ENCODE measurements around the gene SMOC2. TPM values are rescaled to one million over a fixed set of nuclear protein-coding genes. Genes with fewer than 3 reads are reported as not detected.
A peak's percentile ranks its signal among the peaks of the same experiment; 100 is the strongest.

The SMOC2 gene
- 10 to 100 TPM in 3 of 4 donors, 1 to 10 TPM in 1; 9.0 to 25.7 (median 15.2) TPM for total RNA-seq

DNA sequence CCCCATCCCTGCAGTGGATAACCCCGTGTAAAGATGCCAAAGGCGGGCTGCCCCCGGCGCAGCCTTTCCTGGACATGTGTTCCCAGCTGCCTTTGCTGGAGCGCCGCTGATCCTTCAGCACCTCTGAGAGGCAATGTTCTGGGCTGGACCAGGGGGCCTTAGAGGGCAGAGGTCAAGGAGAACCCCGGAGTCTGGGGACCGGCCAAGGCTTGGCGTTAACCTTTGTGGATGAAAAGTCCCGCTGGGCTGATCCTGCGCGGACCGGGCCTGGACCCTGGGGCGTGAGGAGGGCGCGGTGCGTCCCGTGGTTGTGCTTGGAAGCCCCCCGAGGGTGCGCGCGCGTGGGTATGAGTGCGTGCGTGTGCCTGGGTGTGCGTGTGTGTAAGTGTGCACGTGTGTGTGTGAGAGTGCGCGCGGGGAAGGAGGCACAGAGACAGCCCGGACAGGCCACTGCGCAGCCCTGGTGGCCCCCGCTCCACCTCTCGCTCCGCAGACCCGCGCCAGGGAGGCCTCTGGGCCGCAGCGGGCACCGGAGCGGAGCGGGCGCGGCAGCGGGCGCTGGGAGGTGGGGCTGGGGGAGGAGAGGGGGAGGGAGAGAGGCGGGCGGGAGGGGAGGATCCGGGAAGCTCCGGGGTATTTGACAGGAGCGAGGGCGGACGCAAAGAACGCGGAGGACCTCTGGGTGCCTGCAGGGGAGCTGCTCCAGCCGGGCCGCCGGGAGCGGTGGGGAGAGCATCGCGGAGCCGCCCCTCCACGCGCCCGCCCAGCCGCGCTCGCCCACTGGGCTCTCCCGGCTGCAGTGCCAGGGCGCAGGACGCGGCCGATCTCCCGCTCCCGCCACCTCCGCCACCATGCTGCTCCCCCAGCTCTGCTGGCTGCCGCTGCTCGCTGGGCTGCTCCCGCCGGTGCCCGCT lies at the start of gene SMOC2:
Gene SMOC2, plus strand, starts transcription at position 665 of the 914 bp plus-strand sequence. Its CDS starts 187 bp downstream, at position 852.
- H3K36me3 ChIP-seq, result no peaks in the 10 kb centered on the region
- DNase-seq, result peak; percentile 58 to 60
- peaks cover 12 to 25% of the 10 kb centered on the region in 2 donors for H3K4me1 ChIP-seq
- peak within 1 kb of the TSS in 1 of 3 donors; percentile 67 for H3K27ac ChIP-seq
- H3K4me3 ChIP-seq (replicated peaks in 1 of 3), result peak within 1 kb of the TSS in 2 of 3 donors; percentile 23 to 67
- no peaks in the 10 kb centered on the region for H3K27me3 ChIP-seq
- TF ChIP-seq, protein P1, sequence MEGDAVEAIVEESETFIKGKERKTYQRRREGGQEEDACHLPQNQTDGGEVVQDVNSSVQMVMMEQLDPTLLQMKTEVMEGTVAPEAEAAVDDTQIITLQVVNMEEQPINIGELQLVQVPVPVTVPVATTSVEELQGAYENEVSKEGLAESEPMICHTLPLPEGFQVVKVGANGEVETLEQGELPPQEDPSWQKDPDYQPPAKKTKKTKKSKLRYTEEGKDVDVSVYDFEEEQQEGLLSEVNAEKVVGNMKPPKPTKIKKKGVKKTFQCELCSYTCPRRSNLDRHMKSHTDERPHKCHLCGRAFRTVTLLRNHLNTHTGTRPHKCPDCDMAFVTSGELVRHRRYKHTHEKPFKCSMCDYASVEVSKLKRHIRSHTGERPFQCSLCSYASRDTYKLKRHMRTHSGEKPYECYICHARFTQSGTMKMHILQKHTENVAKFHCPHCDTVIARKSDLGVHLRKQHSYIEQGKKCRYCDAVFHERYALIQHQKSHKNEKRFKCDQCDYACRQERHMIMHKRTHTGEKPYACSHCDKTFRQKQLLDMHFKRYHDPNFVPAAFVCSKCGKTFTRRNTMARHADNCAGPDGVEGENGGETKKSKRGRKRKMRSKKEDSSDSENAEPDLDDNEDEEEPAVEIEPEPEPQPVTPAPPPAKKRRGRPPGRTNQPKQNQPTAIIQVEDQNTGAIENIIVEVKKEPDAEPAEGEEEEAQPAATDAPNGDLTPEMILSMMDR (IDR thresholded peaks at IDR 0.05), result peak in 2 of 6 experiments; percentile 8 to 12
- TF ChIP-seq POLR2A (IDR thresholded peaks at IDR 0.05), result peak in 1 of 2 donors; percentile 27
- intact Hi-C loops (cut with DNase I), result no loop called here
- no peaks in the 10 kb centered on the region for H3K9me3 ChIP-seq
- WGBS, 2 donors, result 15 to 21% methylated on average over 18 of the region's 81 CpGs

GRCh38 chr6:168393126-168393870 lies 47.7 kb upstream of the SMOC2 start:
- Histone ChIP-seq H3K36me3 (no peaks in the 10 kb centered on the region), H3K27me3 (no peaks in the 10 kb centered on the region), H3K9me3 (no peaks in the 10 kb centered on the region), H3K4me1 (peaks cover 7 to 14% of the 10 kb centered on the region in 2 donors), H3K27ac (no peak overlapping the region), H3K4me3 (replicated peaks in 1 of 3) (no peak overlapping the region)
- TF ChIP-seq, protein P1 (IDR thresholded peaks at IDR 0.05), result no peak
- TF ChIP-seq POLR2A (IDR thresholded peaks at IDR 0.05), result no peak
- WGBS, 2 donors, result 84 to 85% methylated on average over 15 to 22 of the region's 23 CpGs
- peak; percentile 53 to 66 for DNase-seq
- intact Hi-C loops (cut with DNase I), result no loop called here

GRCh38 chr6:168394606-168395005 lies 46.4 kb upstream of the SMOC2 start:
- H3K36me3 ChIP-seq, result no peaks in the 10 kb centered on the region
- 78 to 88% methylated on average over 10 to 12 of the region's 12 CpGs for WGBS, 2 donors
- no peak for TF ChIP-seq POLR2A (IDR thresholded peaks at IDR 0.05)
- TF ChIP-seq, protein P1 (IDR thresholded peaks at IDR 0.05), result no peak
- no peak overlapping the region for H3K27ac ChIP-seq
- H3K27me3 ChIP-seq, result no peaks in the 10 kb centered on the region
- DNase-seq, result no peak
- intact Hi-C loops (cut with DNase I), result no loop called here
- no peak overlapping the region for H3K4me3 ChIP-seq (replicated peaks in 1 of 3)
- no peaks in the 10 kb centered on the region for H3K9me3 ChIP-seq
- peaks cover 7 to 14% of the 10 kb centered on the region in 2 donors for H3K4me1 ChIP-seq

GRCh38 chr6:168395983-168396382 lies 45.0 kb upstream of the SMOC2 start:
- no peak for TF ChIP-seq POLR2A (IDR thresholded peaks at IDR 0.05)
- TF ChIP-seq, protein P1 (IDR thresholded peaks at IDR 0.05), result no peak
- no peaks in the 10 kb centered on the region for H3K27me3 ChIP-seq
- H3K27ac ChIP-seq, result no peak overlapping the region
- H3K4me1 ChIP-seq, result peaks cover 0 to 13% of the 10 kb centered on the region in 2 donors
- H3K36me3 ChIP-seq, result no peaks in the 10 kb centered on the region
- no peaks in the 10 kb centered on the region for H3K9me3 ChIP-seq
- intact Hi-C loops (cut with DNase I), result no loop called here
- WGBS, 2 donors, result 86 to 93% methylated on average over 10 to 12 of the region's 12 CpGs
- H3K4me3 ChIP-seq (replicated peaks in 1 of 3), result no peak overlapping the region
- no peak for DNase-seq

Measured in thyroid gland (tissue), 4 donors.